Measurements from ENCODE around the gene DRD1. TPM values are rescaled to one million over a fixed set of nuclear protein-coding genes. Genes with fewer than 3 reads are reported as not detected.

DRD1 gene
- not detected for total RNA-seq
- not detected for total RNA-seq (2013)

DNA sequence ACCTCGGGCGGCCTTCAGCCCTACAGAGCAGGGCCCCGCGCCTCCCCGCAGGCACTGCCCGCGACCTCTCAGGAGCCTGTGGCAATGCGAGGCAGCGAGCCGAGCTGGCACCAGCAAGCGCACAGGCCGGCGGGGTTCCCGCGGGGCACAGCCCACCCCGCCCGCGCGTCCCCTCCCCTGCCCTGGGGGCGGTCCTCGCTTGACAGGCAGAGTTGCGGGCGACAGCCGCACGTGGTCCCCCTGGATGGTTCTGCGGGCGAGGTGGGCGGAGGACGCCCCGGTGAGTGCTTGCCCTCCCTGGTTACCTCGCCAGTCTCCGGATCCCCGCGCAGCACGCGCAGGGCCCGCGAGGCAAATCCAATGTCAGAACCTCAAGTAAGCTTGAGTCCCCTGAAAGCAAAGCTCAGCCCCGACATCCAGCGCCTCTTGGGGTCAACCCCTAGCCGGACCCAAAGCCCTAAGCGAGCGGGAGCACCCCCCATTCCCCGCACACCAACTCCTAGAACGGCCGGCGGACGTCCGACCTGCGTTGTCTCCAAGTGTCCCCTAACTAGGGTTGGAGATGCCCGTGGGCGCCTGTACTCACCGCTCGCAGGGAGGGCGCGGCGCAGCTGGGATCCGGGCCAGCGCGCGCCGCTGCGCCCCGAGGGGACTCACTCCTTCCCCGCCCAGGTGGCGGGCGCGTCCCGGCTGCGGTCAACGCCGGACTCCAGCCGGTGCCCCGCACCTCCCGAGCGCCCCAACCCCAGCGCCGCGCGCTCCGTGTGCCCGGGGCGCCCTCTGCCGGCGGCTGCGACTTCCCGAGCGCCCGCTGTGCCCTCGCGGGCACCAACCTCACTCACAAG is at the start of gene DRD1:
TSS of gene DRD1 (minus strand) at position 123 of the 845 bp plus-strand sequence. CDS start 1,083 bp downstream, outside the sequence.
- H3K27me3 ChIP-seq (ENCODE audit: control insufficient read depth, insufficient read depth, low read length), result peaks cover 18% of the 10 kb centered on the region
- intact Hi-C loops (cut with micrococcal nuclease), result no loop called here
- 2% methylated on average over 91 of the region's 91 CpGs for WGBS (ENCODE audit: insufficient coverage)

GRCh38 chr5:175493726-175494125 is 49.7 kb upstream of the DRD1 start:
- Mint-ChIP-seq H3K27ac (no peak overlapping the region), H3K4me1 (peaks cover 17 to 26% of the 10 kb centered on the region in 2 donors), H3K4me3 (no peak overlapping the region), H3K27me3 (ENCODE audit: low read depth in 2 of 2) (no peaks in the 10 kb centered on the region), H3K9me3 (no peaks in the 10 kb centered on the region), H3K36me3 (peaks cover 16% of the 10 kb centered on the region)
- no peak for ATAC-seq
- Histone ChIP-seq H3K27ac (ENCODE audit: low read length) (no peak overlapping the region), H3K36me3 (ENCODE audit: control insufficient read depth, insufficient read depth, low read length) (peaks cover 34% of the 10 kb centered on the region), H3K4me1 (ENCODE audit: control insufficient read depth, insufficient read depth, low read length) (no peaks in the 10 kb centered on the region), H3K9me3 (ENCODE audit: control insufficient read depth, insufficient read depth, low read length) (no peaks in the 10 kb centered on the region), H3K27me3 (ENCODE audit: control insufficient read depth, insufficient read depth, low read length) (no peaks in the 10 kb centered on the region), H3K4me3 (ENCODE audit: low read length) (no peak overlapping the region)
- 97% methylated on average over 8 of the region's 8 CpGs for WGBS (ENCODE audit: insufficient coverage)
- intact Hi-C loops (cut with micrococcal nuclease), result no loop called here
- DNase-seq, result no peak
- TF ChIP-seq, protein P1, sequence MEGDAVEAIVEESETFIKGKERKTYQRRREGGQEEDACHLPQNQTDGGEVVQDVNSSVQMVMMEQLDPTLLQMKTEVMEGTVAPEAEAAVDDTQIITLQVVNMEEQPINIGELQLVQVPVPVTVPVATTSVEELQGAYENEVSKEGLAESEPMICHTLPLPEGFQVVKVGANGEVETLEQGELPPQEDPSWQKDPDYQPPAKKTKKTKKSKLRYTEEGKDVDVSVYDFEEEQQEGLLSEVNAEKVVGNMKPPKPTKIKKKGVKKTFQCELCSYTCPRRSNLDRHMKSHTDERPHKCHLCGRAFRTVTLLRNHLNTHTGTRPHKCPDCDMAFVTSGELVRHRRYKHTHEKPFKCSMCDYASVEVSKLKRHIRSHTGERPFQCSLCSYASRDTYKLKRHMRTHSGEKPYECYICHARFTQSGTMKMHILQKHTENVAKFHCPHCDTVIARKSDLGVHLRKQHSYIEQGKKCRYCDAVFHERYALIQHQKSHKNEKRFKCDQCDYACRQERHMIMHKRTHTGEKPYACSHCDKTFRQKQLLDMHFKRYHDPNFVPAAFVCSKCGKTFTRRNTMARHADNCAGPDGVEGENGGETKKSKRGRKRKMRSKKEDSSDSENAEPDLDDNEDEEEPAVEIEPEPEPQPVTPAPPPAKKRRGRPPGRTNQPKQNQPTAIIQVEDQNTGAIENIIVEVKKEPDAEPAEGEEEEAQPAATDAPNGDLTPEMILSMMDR (IDR thresholded peaks at IDR 0.05), result no peak

More for the DNA sequence above, at the start of gene DRD1:
- Histone ChIP-seq H3K27ac (ENCODE audit: low read length) (no peak within 1 kb of the TSS), H3K4me3 (ENCODE audit: low read length) (no peak within 1 kb of the TSS), H3K36me3 (ENCODE audit: control insufficient read depth, insufficient read depth, low read length) (no peaks in the 10 kb centered on the region), H3K9me3 (ENCODE audit: control insufficient read depth, insufficient read depth, low read length) (no peaks in the 10 kb centered on the region), H3K4me1 (ENCODE audit: control insufficient read depth, insufficient read depth, low read length) (no peaks in the 10 kb centered on the region)
- Mint-ChIP-seq H3K9me3 (no peaks in the 10 kb centered on the region), H3K4me1 (peaks cover 0 to 5% of the 10 kb centered on the region in 2 donors), H3K27ac (no peak within 1 kb of the TSS), H3K27me3 (ENCODE audit: low read depth in 2 of 2) (peaks cover 39 to 71% of the 10 kb centered on the region in 2 donors), H3K4me3 (peak within 1 kb of the TSS; percentile 52), H3K36me3 (no peaks in the 10 kb centered on the region)
- ATAC-seq (peak in 1 of 3 donors; percentile 62), DNase-seq (peak in 1 of 2 donors; percentile 62)
- TF ChIP-seq, protein P1 (IDR thresholded peaks at IDR 0.05), result peak; percentile 22

DNA sequence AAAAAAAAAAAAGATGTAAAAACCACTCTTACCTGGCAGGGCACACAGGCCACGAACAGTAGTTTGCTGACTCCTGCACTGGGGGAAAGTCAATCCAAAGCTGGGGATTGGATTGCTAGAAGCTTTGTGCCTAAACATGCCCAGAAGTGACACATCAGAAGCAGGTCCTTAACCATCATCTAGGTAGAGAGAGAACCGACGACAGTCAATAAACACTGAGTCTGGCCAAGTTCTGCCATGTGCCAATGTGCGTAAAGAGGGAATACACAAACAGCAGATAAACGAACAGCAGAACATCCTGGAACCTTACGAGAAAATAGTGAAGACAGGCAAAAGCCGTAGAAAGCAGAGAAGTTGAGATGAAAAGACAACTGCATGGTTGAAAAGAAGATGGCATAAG is 49.3 kb upstream of the DRD1 start:
- H3K4me3 Mint-ChIP-seq, result no peak overlapping the region
- peaks cover 16% of the 10 kb centered on the region for H3K36me3 Mint-ChIP-seq
- no peak overlapping the region for H3K4me3 ChIP-seq (ENCODE audit: low read length)
- no peaks in the 10 kb centered on the region for H3K4me1 ChIP-seq (ENCODE audit: control insufficient read depth, insufficient read depth, low read length)
- no peak for ATAC-seq
- no peaks in the 10 kb centered on the region for H3K27me3 ChIP-seq (ENCODE audit: control insufficient read depth, insufficient read depth, low read length)
- no peak overlapping the region for H3K27ac ChIP-seq (ENCODE audit: low read length)
- H3K36me3 ChIP-seq (ENCODE audit: control insufficient read depth, insufficient read depth, low read length), result peaks cover 32% of the 10 kb centered on the region
- H3K27ac Mint-ChIP-seq, result no peak overlapping the region
- no peaks in the 10 kb centered on the region for H3K9me3 Mint-ChIP-seq
- DNase-seq, result no peak
- 98% methylated on average over 7 of the region's 7 CpGs for WGBS (ENCODE audit: insufficient coverage)
- no peaks in the 10 kb centered on the region for H3K27me3 Mint-ChIP-seq (ENCODE audit: low read depth in 2 of 2)
- TF ChIP-seq, protein P1 (IDR thresholded peaks at IDR 0.05), result no peak
- intact Hi-C loops (cut with micrococcal nuclease), result no loop called here
- H3K9me3 ChIP-seq (ENCODE audit: control insufficient read depth, insufficient read depth, low read length), result no peaks in the 10 kb centered on the region
- peaks cover 22 to 31% of the 10 kb centered on the region in 2 donors for H3K4me1 Mint-ChIP-seq

All from natural killer cell (primary cell).